ENCODE data around the gene BBIP1. TPM values are rescaled to one million over a fixed set of nuclear protein-coding genes. Genes with fewer than 3 reads are reported as not detected.

BBIP1 gene
- total RNA-seq, 4 donors from 2014 or later = 7.8 to 16.8 (median 12.4) TPM

DNA sequence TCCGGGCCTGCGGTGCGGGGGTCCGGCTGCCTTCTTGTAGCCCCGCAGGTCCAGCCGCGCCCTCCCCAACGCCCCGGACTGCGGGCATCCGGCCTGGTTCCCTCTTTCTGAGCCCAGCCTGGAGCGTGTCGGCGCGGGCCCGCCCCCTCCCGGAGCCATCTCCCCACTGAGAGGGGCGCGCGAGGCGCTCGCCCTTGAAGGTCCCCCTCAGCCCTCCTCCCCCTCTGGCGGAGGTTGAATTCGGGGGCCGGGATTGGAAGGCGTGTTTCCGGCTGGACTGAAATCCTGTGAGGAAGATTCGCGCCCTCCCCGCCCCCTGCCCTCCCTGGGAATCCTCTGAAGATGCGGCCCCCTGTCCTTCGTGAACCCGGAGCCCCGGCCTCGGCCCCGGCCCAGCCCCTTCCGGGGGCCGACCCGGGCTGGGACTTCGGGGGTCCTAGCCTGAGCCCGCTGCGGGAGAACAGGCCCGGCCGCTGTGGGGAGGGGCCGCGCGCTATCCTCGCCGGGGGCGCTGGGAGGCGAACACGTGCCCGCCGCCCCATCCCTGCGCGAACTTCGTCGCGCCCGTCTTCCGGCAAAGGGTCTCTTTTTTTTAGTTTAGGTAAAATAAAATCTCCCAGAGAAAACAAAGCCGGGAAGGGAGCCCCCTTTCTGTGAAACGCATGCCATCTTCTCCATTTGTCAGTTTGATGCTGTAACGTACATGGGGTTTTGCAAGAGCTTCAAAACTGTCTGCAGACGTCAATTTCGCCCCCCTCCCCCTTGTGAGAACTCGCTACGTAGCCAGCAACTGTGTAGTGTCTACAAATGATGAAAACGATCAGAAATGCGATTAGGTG is 46.6 kb downstream of the BBIP1 start:
- no peak for DNase-seq
- Histone ChIP-seq H3K36me3 (peaks cover 0 to 15% (median 0%) of the 10 kb centered on the region in 3 donors), H3K4me1 (peaks cover 3 to 70% (median 23%) of the 10 kb centered on the region in 3 donors), H3K27me3 (no peaks in the 10 kb centered on the region), H3K9me3 (no peaks in the 10 kb centered on the region), H3K27ac (peak overlapping the region; percentile 98 to 100 (median 100)), H3K4me3 (peak overlapping the region; percentile 75 to 97 (median 90))
- intact Hi-C loops (cut with DNase I) = loop anchor here (10.0 kb wide), 1 partner anchor 68 kb away; no protein-coding TSS in a partner anchor
- whole genome bisulfite sequencing, 2 donors = 0% methylated on average over 9 to 14 of the region's 70 CpGs
- TF ChIP-seq, protein P1, sequence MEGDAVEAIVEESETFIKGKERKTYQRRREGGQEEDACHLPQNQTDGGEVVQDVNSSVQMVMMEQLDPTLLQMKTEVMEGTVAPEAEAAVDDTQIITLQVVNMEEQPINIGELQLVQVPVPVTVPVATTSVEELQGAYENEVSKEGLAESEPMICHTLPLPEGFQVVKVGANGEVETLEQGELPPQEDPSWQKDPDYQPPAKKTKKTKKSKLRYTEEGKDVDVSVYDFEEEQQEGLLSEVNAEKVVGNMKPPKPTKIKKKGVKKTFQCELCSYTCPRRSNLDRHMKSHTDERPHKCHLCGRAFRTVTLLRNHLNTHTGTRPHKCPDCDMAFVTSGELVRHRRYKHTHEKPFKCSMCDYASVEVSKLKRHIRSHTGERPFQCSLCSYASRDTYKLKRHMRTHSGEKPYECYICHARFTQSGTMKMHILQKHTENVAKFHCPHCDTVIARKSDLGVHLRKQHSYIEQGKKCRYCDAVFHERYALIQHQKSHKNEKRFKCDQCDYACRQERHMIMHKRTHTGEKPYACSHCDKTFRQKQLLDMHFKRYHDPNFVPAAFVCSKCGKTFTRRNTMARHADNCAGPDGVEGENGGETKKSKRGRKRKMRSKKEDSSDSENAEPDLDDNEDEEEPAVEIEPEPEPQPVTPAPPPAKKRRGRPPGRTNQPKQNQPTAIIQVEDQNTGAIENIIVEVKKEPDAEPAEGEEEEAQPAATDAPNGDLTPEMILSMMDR (IDR thresholded peaks at IDR 0.05) = peak in 3 of 6 experiments; percentile 3 to 23 (median 15)
- no peak for TF ChIP-seq POLR2A (IDR thresholded peaks at IDR 0.05)

DNA sequence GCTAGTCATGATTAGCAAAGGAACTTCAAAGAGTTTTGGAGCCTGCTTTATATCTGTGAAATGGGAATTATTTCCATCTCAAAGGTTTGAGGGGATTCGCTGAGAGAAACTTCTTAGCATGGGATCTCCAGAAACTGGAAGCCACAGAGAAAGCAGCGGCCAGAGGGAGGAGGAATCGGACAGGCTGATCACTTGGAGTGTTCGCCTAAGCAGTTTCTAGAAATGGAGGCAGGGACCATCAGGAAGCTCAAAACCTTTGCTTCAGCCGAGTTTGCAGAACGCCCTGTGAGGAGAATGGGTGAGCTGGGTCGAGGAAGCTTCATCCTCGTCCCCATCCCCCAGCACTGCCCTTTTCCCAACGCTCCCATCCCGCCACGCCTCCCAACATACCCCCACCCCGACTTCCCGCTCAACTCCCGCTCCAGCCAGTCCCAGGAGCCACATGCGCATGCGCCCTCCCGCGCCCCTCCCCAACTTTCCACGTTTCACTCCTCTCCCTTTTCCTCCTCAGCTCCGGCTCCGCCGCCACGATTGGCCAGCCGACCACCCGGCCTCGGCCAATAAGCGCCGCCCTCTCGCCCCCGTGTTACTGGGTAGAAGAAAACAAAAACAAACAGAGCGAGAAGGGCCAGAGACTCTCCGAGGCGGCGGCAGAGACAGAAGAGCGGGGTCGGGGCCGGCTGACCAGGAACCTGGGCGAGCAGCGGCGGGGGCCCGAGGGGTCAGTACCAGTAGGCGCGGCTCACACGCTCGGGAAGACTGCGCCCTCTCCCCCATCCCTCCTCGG is 47.5 kb downstream of the BBIP1 start, which contains the start of gene PDCD4:
PDCD4 (plus strand) TSS at position 631 of the 787 bp plus-strand sequence. CDS start 4,100 bp downstream, outside the sequence.
- peak; percentile 81 for DNase-seq
- intact Hi-C loops (cut with DNase I) = loop anchor here (10.0 kb wide), 1 partner anchor 67 kb away; no protein-coding TSS in a partner anchor
- Histone ChIP-seq H3K36me3 (peaks cover 0 to 6% (median 0%) of the 10 kb centered on the region in 3 donors), H3K4me1 (peaks cover 6 to 70% (median 31%) of the 10 kb centered on the region in 3 donors), H3K4me3 (peak within 1 kb of the TSS; percentile 75 to 97 (median 90)), H3K9me3 (no peaks in the 10 kb centered on the region), H3K27me3 (no peaks in the 10 kb centered on the region), H3K27ac (peak within 1 kb of the TSS; percentile 98 to 100 (median 100))
- TF ChIP-seq, protein P1 (IDR thresholded peaks at IDR 0.05) = peak in 1 of 6 experiments; percentile 12
- TF ChIP-seq POLR2A (IDR thresholded peaks at IDR 0.05) = peak in 3 of 4 donors; percentile 85 to 96 (median 93)
- WGBS, 2 donors = 0 to 3% methylated on average over 19 of the region's 47 CpGs

DNA sequence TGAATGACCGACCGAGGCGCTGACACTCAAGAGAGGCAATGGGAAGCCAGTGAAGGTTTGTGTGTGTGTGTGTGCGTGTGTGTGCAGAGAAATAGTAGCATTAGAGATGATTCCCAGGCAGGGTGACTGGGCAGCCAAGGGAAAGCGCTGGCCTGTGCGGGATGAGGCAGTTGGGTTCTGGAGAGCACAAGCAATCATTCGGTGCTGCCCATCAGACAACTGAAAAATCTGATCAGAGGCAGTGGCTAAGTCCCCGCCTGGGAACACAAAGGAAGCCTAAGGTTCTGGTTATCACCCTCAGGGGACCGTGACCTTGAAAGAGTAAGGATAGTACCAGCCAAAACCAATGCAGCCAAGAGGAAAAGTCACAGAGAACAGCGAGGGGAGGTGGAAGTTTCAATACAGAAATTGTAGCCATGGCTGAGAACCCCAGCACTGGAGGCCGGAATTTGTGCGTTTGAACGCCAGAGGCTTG is 48.1 kb downstream of the BBIP1 start:
- Histone ChIP-seq H3K27ac (peak overlapping the region; percentile 98 to 100 (median 100)), H3K4me3 (peak overlapping the region; percentile 75 to 97 (median 90)), H3K36me3 (no peaks in the 10 kb centered on the region), H3K9me3 (no peaks in the 10 kb centered on the region), H3K27me3 (no peaks in the 10 kb centered on the region), H3K4me1 (peaks cover 12 to 70% (median 38%) of the 10 kb centered on the region in 3 donors)
- TF ChIP-seq, protein P1 (IDR thresholded peaks at IDR 0.05) = no peak
- TF ChIP-seq POLR2A (IDR thresholded peaks at IDR 0.05) = no peak
- intact Hi-C loops (cut with DNase I) = loop anchor here (10.0 kb wide), 1 partner anchor 66 kb away; no protein-coding TSS in a partner anchor
- WGBS, 2 donors = 60 to 65% methylated on average over 12 to 13 of the region's 13 CpGs
- no peak for DNase-seq

DNA sequence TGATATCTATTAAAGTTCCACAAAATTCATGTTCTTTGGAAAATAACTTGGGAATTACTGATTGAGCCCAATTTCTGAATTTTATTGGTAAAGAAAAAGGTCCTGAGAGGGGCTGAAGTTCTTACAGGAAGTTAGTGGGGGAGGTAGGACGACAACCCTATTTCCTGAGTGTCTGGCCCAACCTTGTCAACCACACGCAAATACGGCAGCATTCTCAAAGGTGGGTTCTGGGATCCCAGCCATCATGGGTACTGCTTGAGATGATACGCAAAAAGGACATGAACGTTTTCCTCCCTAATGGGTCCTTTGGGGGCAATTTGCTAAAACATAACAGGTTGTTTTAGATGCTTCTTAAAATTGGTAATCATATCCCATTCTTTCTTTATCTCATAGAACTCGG is 50.0 kb downstream of the BBIP1 start:
- Histone ChIP-seq H3K27ac (peak overlapping the region in 3 of 4 donors; percentile 51 to 100 (median 100)), H3K4me1 (peaks cover 31 to 70% (median 51%) of the 10 kb centered on the region in 3 donors)
- TF ChIP-seq, protein P1 (IDR thresholded peaks at IDR 0.05) = no peak
- TF ChIP-seq POLR2A (IDR thresholded peaks at IDR 0.05) = peak in 1 of 4 donors; percentile 25

More for the DNA sequence above, 50.0 kb downstream of the BBIP1 start:
- WGBS, 2 donors = 63 to 69% methylated on average over 6 of the region's 6 CpGs
- no peaks in the 10 kb centered on the region for H3K27me3 ChIP-seq
- intact Hi-C loops (cut with DNase I) = no loop called here
- H3K9me3 ChIP-seq = no peaks in the 10 kb centered on the region
- H3K4me3 ChIP-seq = no peak overlapping the region
- no peaks in the 10 kb centered on the region for H3K36me3 ChIP-seq
- DNase-seq = no peak

All from esophagus squamous epithelium (tissue), 5 donors.